ENCODE results near the gene H19. TPM values are rescaled to one million over a fixed set of nuclear protein-coding genes. Genes with fewer than 3 reads are reported as not detected.

Gene H19
- total RNA-seq (2014; rRNA removed; shearing (Covaris generic); ENCODE audit: low replicate concordance), result 59.7 and 65.5 TPM in 2 replicates

DNA sequence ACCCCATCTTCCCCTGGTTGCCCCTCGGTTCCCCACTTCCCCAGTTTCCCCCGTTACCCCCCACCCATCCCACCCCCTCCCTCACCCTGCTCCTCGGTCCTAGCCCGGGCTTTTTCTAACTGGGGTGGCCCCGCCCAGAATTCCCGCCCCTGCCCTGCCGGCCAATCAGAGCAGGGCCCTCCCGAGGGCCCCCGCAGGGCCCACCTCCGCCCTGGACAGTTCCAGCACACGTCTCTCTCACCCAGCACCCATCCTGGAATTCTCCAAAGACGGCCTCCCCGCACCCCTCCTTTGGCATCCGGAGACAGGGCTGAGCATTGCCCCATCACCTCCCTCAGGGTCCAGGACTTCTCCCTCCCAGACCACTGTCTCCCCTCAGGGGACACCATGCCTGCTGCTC is at the start of gene H19:
TSS of gene H19 (minus strand) at position 88 of the 400 bp plus-strand sequence.
- H3K4me3 ChIP-seq (ENCODE audit: low read length), result no peak within 1 kb of the TSS
- H4K20me1 ChIP-seq (ENCODE audit: insufficient read depth, low read depth, low read length), result no peaks in the 10 kb centered on the region
- no peak for DNase-seq
- H3K9me3 ChIP-seq (ENCODE audit: low read length), result no peaks in the 10 kb centered on the region
- H3K9me2 ChIP-seq (replicated peaks; ENCODE audit: insufficient read depth, low read length), result no peaks in the 10 kb centered on the region
- H2AFZ ChIP-seq (ENCODE audit: low read length), result no peak within 1 kb of the TSS
- H3K4me1 ChIP-seq (ENCODE audit: low read length), result no peaks in the 10 kb centered on the region
- no peak within 1 kb of the TSS for H3K4me2 ChIP-seq (ENCODE audit: low read depth, low read length, poor library complexity, severe bottlenecking)
- no peaks in the 10 kb centered on the region for H3K36me3 ChIP-seq (ENCODE audit: insufficient read depth, low read length)
- no peaks in the 10 kb centered on the region for H3K27me3 ChIP-seq (ENCODE audit: low read length)
- no peak within 1 kb of the TSS for H3K9ac ChIP-seq (ENCODE audit: low read length)
- H3K79me2 ChIP-seq (ENCODE audit: low read length), result no peaks in the 10 kb centered on the region
- no peak within 1 kb of the TSS for H3K27ac ChIP-seq (ENCODE audit: low read length)

GRCh38 chr11:2041963-2042362 is 44.3 kb upstream of the H19 start:
- H3K4me2 ChIP-seq (ENCODE audit: low read depth, low read length, poor library complexity, severe bottlenecking), result no peak overlapping the region

DNA sequence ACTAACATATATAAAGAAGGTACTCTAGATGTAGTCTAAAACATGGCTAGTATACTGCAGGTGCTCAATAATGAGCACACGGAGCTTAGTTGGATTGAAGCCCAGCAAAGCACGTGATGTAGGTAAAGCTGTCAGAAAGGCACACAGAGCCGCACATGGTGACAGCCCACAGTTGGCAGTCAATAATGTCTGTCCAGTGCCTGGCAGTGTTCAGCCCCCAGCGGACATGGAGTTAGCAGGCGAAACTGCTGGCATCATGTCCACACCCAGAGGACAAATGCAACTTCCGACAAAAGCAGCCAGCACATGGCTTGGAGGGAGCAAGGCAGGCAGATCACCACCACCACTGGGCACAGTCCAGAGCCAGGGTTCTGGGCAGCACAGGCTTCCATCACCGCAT is 43.5 kb upstream of the H19 start:
- Histone ChIP-seq H2AFZ (ENCODE audit: low read length) (no peak overlapping the region), H4K20me1 (ENCODE audit: insufficient read depth, low read depth, low read length) (no peaks in the 10 kb centered on the region), H3K4me1 (ENCODE audit: low read length) (no peaks in the 10 kb centered on the region), H3K9me2 (replicated peaks; ENCODE audit: insufficient read depth, low read length) (no peaks in the 10 kb centered on the region), H3K4me2 (ENCODE audit: low read depth, low read length, poor library complexity, severe bottlenecking) (no peak overlapping the region), H3K9me3 (ENCODE audit: low read length) (no peaks in the 10 kb centered on the region), H3K27me3 (ENCODE audit: low read length) (no peaks in the 10 kb centered on the region), H3K79me2 (ENCODE audit: low read length) (no peaks in the 10 kb centered on the region), H3K27ac (ENCODE audit: low read length) (no peak overlapping the region), H3K9ac (ENCODE audit: low read length) (no peak overlapping the region), H3K4me3 (ENCODE audit: low read length) (no peak overlapping the region), H3K36me3 (ENCODE audit: insufficient read depth, low read length) (no peaks in the 10 kb centered on the region)
- no peak for DNase-seq

More at GRCh38 chr11:2041963-2042362, 44.3 kb upstream of the H19 start:
- Histone ChIP-seq H3K9me2 (replicated peaks; ENCODE audit: insufficient read depth, low read length) (no peaks in the 10 kb centered on the region), H2AFZ (ENCODE audit: low read length) (no peak overlapping the region), H3K4me1 (ENCODE audit: low read length) (no peaks in the 10 kb centered on the region), H3K79me2 (ENCODE audit: low read length) (no peaks in the 10 kb centered on the region), H3K4me3 (ENCODE audit: low read length) (no peak overlapping the region), H3K27ac (ENCODE audit: low read length) (no peak overlapping the region), H3K27me3 (ENCODE audit: low read length) (no peaks in the 10 kb centered on the region), H4K20me1 (ENCODE audit: insufficient read depth, low read depth, low read length) (no peaks in the 10 kb centered on the region), H3K9me3 (ENCODE audit: low read length) (no peaks in the 10 kb centered on the region), H3K36me3 (ENCODE audit: insufficient read depth, low read length) (no peaks in the 10 kb centered on the region), H3K9ac (ENCODE audit: low read length) (no peak overlapping the region)
- no peak for DNase-seq

GRCh38 chr11:2039198-2039759 is 41.6 kb upstream of the H19 start:
- Histone ChIP-seq H4K20me1 (ENCODE audit: insufficient read depth, low read depth, low read length) (no peaks in the 10 kb centered on the region), H3K36me3 (ENCODE audit: insufficient read depth, low read length) (no peaks in the 10 kb centered on the region), H3K9ac (ENCODE audit: low read length) (no peak overlapping the region), H2AFZ (ENCODE audit: low read length) (no peak overlapping the region), H3K4me3 (ENCODE audit: low read length) (no peak overlapping the region), H3K79me2 (ENCODE audit: low read length) (no peaks in the 10 kb centered on the region), H3K9me2 (replicated peaks; ENCODE audit: insufficient read depth, low read length) (no peaks in the 10 kb centered on the region), H3K4me2 (ENCODE audit: low read depth, low read length, poor library complexity, severe bottlenecking) (no peak overlapping the region), H3K4me1 (ENCODE audit: low read length) (no peaks in the 10 kb centered on the region), H3K27me3 (ENCODE audit: low read length) (no peaks in the 10 kb centered on the region), H3K9me3 (ENCODE audit: low read length) (no peaks in the 10 kb centered on the region), H3K27ac (ENCODE audit: low read length) (no peak overlapping the region)
- no peak for DNase-seq

- H3K9me3 ChIP-seq (ENCODE audit: low read length), result no peaks in the 10 kb centered on the region
- H3K4me1 ChIP-seq (ENCODE audit: low read length), result no peaks in the 10 kb centered on the region
- H2AFZ ChIP-seq (ENCODE audit: low read length), result no peak overlapping the region
- no peak overlapping the region for H3K4me3 ChIP-seq (ENCODE audit: low read length)
- H3K36me3 ChIP-seq (ENCODE audit: insufficient read depth, low read length), result no peaks in the 10 kb centered on the region
- no peak overlapping the region for H3K9ac ChIP-seq (ENCODE audit: low read length)
- no peak overlapping the region for H3K27ac ChIP-seq (ENCODE audit: low read length)
- H3K27me3 ChIP-seq (ENCODE audit: low read length), result no peaks in the 10 kb centered on the region
- no peak overlapping the region for H3K4me2 ChIP-seq (ENCODE audit: low read depth, low read length, poor library complexity, severe bottlenecking)
- no peaks in the 10 kb centered on the region for H4K20me1 ChIP-seq (ENCODE audit: insufficient read depth, low read depth, low read length)
- H3K9me2 ChIP-seq (replicated peaks; ENCODE audit: insufficient read depth, low read length), result no peaks in the 10 kb centered on the region
- no peak for DNase-seq
- H3K79me2 ChIP-seq (ENCODE audit: low read length), result no peaks in the 10 kb centered on the region
Measured at GRCh38 chr11:2036863-2037486, 39.3 kb upstream of the H19 start.

GRCh38 chr11:2035382-2035781 is 37.7 kb upstream of the H19 start:
- no peaks in the 10 kb centered on the region for H3K36me3 ChIP-seq (ENCODE audit: insufficient read depth, low read length)
- no peak overlapping the region for H3K9ac ChIP-seq (ENCODE audit: low read length)
- no peak for DNase-seq
- no peaks in the 10 kb centered on the region for H3K9me2 ChIP-seq (replicated peaks; ENCODE audit: insufficient read depth, low read length)
- no peaks in the 10 kb centered on the region for H3K9me3 ChIP-seq (ENCODE audit: low read length)
- no peaks in the 10 kb centered on the region for H4K20me1 ChIP-seq (ENCODE audit: insufficient read depth, low read depth, low read length)
- no peak overlapping the region for H2AFZ ChIP-seq (ENCODE audit: low read length)
- H3K4me2 ChIP-seq (ENCODE audit: low read depth, low read length, poor library complexity, severe bottlenecking), result no peak overlapping the region
- H3K4me1 ChIP-seq (ENCODE audit: low read length), result no peaks in the 10 kb centered on the region
- H3K4me3 ChIP-seq (ENCODE audit: low read length), result no peak overlapping the region
- H3K79me2 ChIP-seq (ENCODE audit: low read length), result no peaks in the 10 kb centered on the region
- no peaks in the 10 kb centered on the region for H3K27me3 ChIP-seq (ENCODE audit: low read length)
- H3K27ac ChIP-seq (ENCODE audit: low read length), result no peak overlapping the region

- Histone ChIP-seq H3K79me2 (ENCODE audit: low read length) (no peaks in the 10 kb centered on the region), H3K27ac (ENCODE audit: low read length) (no peak overlapping the region), H3K4me2 (ENCODE audit: low read depth, low read length, poor library complexity, severe bottlenecking) (no peak overlapping the region), H3K27me3 (ENCODE audit: low read length) (no peaks in the 10 kb centered on the region), H3K4me3 (ENCODE audit: low read length) (no peak overlapping the region), H3K9ac (ENCODE audit: low read length) (no peak overlapping the region), H4K20me1 (ENCODE audit: insufficient read depth, low read depth, low read length) (no peaks in the 10 kb centered on the region), H3K9me3 (ENCODE audit: low read length) (no peaks in the 10 kb centered on the region), H3K36me3 (ENCODE audit: insufficient read depth, low read length) (no peaks in the 10 kb centered on the region), H2AFZ (ENCODE audit: low read length) (no peak overlapping the region), H3K9me2 (replicated peaks; ENCODE audit: insufficient read depth, low read length) (no peaks in the 10 kb centered on the region), H3K4me1 (ENCODE audit: low read length) (no peaks in the 10 kb centered on the region)
- DNase-seq, result no peak
Measured at GRCh38 chr11:2031058-2031457, 33.4 kb upstream of the H19 start.

DNA sequence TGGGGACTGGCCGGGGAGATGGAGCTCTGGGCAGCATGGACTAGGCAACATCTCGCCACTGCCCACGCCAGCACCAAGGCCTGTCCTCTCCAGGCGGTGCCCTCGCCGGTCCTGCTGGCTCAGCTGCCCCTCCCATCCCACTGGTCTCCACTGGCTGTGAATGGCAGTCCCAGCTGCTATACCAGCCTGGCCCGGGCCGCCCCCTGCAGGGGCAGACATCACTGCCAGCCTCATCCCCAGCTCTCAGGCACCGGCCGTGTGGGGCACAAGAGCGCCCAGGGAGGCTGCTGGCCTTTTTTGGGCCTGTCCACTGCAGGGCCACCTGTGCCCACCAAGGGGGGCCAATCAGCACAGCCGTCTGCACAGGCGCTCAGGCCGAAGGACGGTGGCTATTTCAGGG is 30.1 kb upstream of the H19 start:
- Histone ChIP-seq H3K4me3 (ENCODE audit: low read length) (no peak overlapping the region), H3K36me3 (ENCODE audit: insufficient read depth, low read length) (no peaks in the 10 kb centered on the region), H2AFZ (ENCODE audit: low read length) (no peak overlapping the region), H3K27me3 (ENCODE audit: low read length) (no peaks in the 10 kb centered on the region), H3K4me2 (ENCODE audit: low read depth, low read length, poor library complexity, severe bottlenecking) (no peak overlapping the region), H3K9me2 (replicated peaks; ENCODE audit: insufficient read depth, low read length) (no peaks in the 10 kb centered on the region), H4K20me1 (ENCODE audit: insufficient read depth, low read depth, low read length) (no peaks in the 10 kb centered on the region), H3K4me1 (ENCODE audit: low read length) (no peaks in the 10 kb centered on the region), H3K79me2 (ENCODE audit: low read length) (no peaks in the 10 kb centered on the region), H3K27ac (ENCODE audit: low read length) (no peak overlapping the region), H3K9me3 (ENCODE audit: low read length) (no peaks in the 10 kb centered on the region), H3K9ac (ENCODE audit: low read length) (no peak overlapping the region)
- DNase-seq, result no peak

All from Karpas-422 (cell line).